NCI-H82 (cell line): ENCODE measurements around the gene CEP128.

Experiments used
- DNase-seq: peaks from one replicate; lab custom pipeline; 2025; lab: John Stamatoyannopoulos, UW

CEP128 gene

GRCh38 chr14:80483331-80483730 lies 458.2 kb downstream of the CEP128 start:
- no peak for DNase-seq

GRCh38 chr14:80477388-80478160 lies 464.0 kb downstream of the CEP128 start:
- DNase-seq, result no peak

DNA sequence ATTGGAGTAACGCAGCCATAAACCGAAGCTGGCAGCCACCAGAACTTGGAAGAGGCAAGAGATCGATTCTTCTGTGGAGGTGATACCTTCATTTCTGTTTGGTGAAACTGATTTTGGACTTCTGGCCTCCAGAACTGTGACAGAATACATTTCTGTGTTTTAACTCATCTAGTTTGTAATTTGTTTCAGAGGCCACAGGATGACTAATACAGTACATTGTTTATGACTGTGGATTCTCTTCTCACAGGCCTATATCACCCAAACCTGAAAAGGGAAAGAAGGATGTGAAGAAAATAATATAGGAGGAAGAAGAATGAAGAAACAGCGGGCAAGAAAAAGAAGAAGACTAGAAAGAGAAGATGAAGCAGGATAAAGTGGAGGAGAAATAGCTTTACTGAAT lies 466.5 kb downstream of the CEP128 start:
- no peak for DNase-seq

- DNase-seq, result no peak
Measured at GRCh38 chr14:80468331-80469122, 473.0 kb downstream of the CEP128 start.

- no peak for DNase-seq
Measured at GRCh38 chr14:80465546-80466220, 475.9 kb downstream of the CEP128 start.

DNA sequence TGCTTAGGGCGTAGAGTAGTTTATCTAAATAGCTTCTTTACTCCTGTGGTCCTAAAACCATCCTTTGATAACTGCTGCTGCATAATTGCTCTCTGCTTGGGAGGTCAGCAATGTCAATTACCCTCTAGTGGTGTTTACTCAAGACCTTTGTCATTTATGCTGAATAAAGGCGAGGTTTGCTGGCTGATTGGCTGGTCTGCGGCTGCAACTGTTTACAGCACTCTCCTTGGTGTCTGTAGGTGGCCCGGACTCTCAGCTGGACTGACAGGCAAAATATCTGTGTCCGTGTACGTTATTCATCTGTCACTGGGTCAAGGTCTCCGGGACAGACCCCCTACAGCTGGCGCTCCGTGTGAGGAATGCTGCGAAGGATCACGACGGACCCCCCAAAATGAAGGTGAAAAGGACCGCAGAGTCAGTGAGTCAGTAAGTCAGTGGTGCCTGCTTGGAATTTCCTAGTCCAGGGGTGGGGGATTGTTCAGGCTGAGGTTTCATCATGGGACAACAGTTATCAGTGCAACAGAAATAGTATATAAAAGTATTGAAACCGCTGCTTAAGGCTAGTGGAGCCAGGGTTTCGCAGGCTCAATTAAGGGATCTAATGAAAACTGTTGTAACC lies 476.9 kb downstream of the CEP128 start:
- no peak for DNase-seq

- no peak for DNase-seq
Measured at GRCh38 chr14:80456209-80456608, 485.3 kb downstream of the CEP128 start.

DNA sequence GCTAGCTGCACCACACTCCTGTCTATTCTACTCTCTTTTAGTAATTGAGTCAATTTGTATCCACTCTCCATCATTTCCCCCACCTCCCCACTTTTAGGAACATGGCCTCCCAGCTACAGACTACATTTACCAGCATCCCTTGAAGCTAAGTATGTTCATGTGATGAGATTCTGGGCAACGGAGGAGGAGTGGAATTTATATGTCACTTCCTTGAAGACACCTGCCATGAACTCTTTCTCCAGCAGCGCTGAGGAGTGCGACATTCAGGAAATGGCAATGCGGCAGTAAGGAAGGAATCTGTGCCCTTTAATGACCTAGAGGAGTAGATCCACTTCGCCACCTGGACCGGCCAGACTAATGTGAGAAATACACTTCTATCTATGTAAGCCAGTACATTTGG lies 486.5 kb downstream of the CEP128 start:
- DNase-seq, result no peak

- no peak for DNase-seq
Measured at GRCh38 chr14:80448267-80448666, 493.3 kb downstream of the CEP128 start.

DNA sequence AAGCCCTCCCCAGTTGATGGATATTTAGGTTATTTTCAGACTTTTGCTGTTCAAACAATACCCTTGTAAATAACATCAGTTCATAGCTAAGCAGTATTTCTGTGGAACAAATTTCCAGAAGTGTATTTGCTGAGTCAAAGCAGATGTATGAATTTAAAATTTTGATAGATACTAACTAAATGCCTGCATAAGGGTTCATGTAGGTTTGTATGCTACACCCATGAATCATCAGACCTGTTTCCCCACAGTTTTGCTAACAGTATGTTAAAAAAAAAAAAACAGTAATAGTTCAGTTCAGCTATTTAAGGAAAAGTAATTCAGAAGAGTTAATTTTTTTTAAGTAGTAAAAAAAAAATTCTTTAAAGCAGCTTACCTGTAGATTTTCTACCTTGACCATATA lies 494.1 kb downstream of the CEP128 start:
- DNase-seq, result no peak
